ENCODE data around the gene SNRPB. TPM values are rescaled to one million over a fixed set of nuclear protein-coding genes. Genes with fewer than 3 reads are reported as not detected.
"Not testable (repeated sequence)": the region's sequence is repeated elsewhere in the genome, so short reads cannot be mapped to it uniquely, and the experiment has no call there.

The SNRPB gene
- total RNA-seq, 1 donor from 2014 or later = 546 TPM

- Histone ChIP-seq H3K4me3 (ENCODE audit: low read depth, low read length) (no peak overlapping the region), H3K27me3 (ENCODE audit: control insufficient read depth, insufficient read depth, low read length) (no peaks in the 10 kb centered on the region), H3K36me3 (ENCODE audit: control insufficient read depth, insufficient read depth, low read length) (no peaks in the 10 kb centered on the region)
- TF ChIP-seq CTCF (IDR thresholded peaks at IDR 0.05; ENCODE audit: insufficient read depth, low read length, poor library complexity, severe bottlenecking) = no peak
- no peak for DNase-seq (ENCODE audit: low read depth)
These were observed 36.9 kb upstream of the SNRPB start for GRCh38 chr20:2507464-2507863.

- not testable (repeated sequence) for DNase-seq (ENCODE audit: low read depth); H3K36me3 ChIP-seq (ENCODE audit: control insufficient read depth, insufficient read depth, low read length); H3K27me3 ChIP-seq (ENCODE audit: control insufficient read depth, insufficient read depth, low read length); H3K4me3 ChIP-seq (ENCODE audit: low read depth, low read length)
These were observed 35.8 kb upstream of the SNRPB start for GRCh38 chr20:2506426-2506825.

GRCh38 chr20:2504803-2505202 is 34.2 kb upstream of the SNRPB start:
- H3K4me3 ChIP-seq (ENCODE audit: low read depth, low read length); H3K27me3 ChIP-seq (ENCODE audit: control insufficient read depth, insufficient read depth, low read length); DNase-seq (ENCODE audit: low read depth); H3K36me3 ChIP-seq (ENCODE audit: control insufficient read depth, insufficient read depth, low read length): not testable (repeated sequence)

GRCh38 chr20:2502808-2503384 is 32.3 kb upstream of the SNRPB start:
- H3K36me3 ChIP-seq (ENCODE audit: control insufficient read depth, insufficient read depth, low read length); H3K27me3 ChIP-seq (ENCODE audit: control insufficient read depth, insufficient read depth, low read length); H3K4me3 ChIP-seq (ENCODE audit: low read depth, low read length); DNase-seq (ENCODE audit: low read depth): not testable (repeated sequence)

GRCh38 chr20:2485661-2486060 is 15.1 kb upstream of the SNRPB start:
- Histone ChIP-seq H3K27me3 (ENCODE audit: control insufficient read depth, insufficient read depth, low read length) (no peaks in the 10 kb centered on the region), H3K4me3 (ENCODE audit: low read depth, low read length) (no peak overlapping the region), H3K36me3 (ENCODE audit: control insufficient read depth, insufficient read depth, low read length) (peaks cover 3% of the 10 kb centered on the region)
- TF ChIP-seq CTCF (IDR thresholded peaks at IDR 0.05; ENCODE audit: insufficient read depth, low read length, poor library complexity, severe bottlenecking) = no peak
- DNase-seq (ENCODE audit: low read depth) = no peak

GRCh38 chr20:2485080-2485479 is 14.5 kb upstream of the SNRPB start:
- peaks cover 3% of the 10 kb centered on the region for H3K36me3 ChIP-seq (ENCODE audit: control insufficient read depth, insufficient read depth, low read length)
- no peaks in the 10 kb centered on the region for H3K27me3 ChIP-seq (ENCODE audit: control insufficient read depth, insufficient read depth, low read length)
- H3K4me3 ChIP-seq (ENCODE audit: low read depth, low read length) = no peak overlapping the region
- no peak for TF ChIP-seq CTCF (IDR thresholded peaks at IDR 0.05; ENCODE audit: insufficient read depth, low read length, poor library complexity, severe bottlenecking)
- no peak for DNase-seq (ENCODE audit: low read depth)

GRCh38 chr20:2483504-2483903 is 12.9 kb upstream of the SNRPB start:
- Histone ChIP-seq H3K4me3 (ENCODE audit: low read depth, low read length) (no peak overlapping the region), H3K27me3 (ENCODE audit: control insufficient read depth, insufficient read depth, low read length) (no peaks in the 10 kb centered on the region), H3K36me3 (ENCODE audit: control insufficient read depth, insufficient read depth, low read length) (peaks cover 3% of the 10 kb centered on the region)
- no peak for TF ChIP-seq CTCF (IDR thresholded peaks at IDR 0.05; ENCODE audit: insufficient read depth, low read length, poor library complexity, severe bottlenecking)
- no peak for DNase-seq (ENCODE audit: low read depth)
